ENCODE data around the gene JARID2. TPM values are rescaled to one million over a fixed set of nuclear protein-coding genes. Genes with fewer than 3 reads are reported as not detected.

The JARID2 gene
- total RNA-seq, 1 donor from 2014 or later: 38.9 TPM

- H3K4me1 ChIP-seq: peaks cover 47% of the 10 kb centered on the region
- no peak overlapping the region for H2AFZ ChIP-seq (replicated peaks)
- peak overlapping the region; percentile 53 for H3K4me2 ChIP-seq
- no peak overlapping the region for H3K4me3 ChIP-seq
- no peaks in the 10 kb centered on the region for H3K27me3 ChIP-seq
- H3K27ac ChIP-seq: no peak overlapping the region
- no peaks in the 10 kb centered on the region for H3K9me3 ChIP-seq (ENCODE audit: low read depth)
- Mint-ChIP-seq H3K4me3 (peak overlapping the region; percentile 75), H3K36me3 (peaks cover 14% of the 10 kb centered on the region), H3K27ac (peak overlapping the region; percentile 46), H3K4me1 (peaks cover 41% of the 10 kb centered on the region), H3K27me3 (ENCODE audit: insufficient read depth, low read depth) (peaks cover 2% of the 10 kb centered on the region), H3K9me3 (peaks cover 7% of the 10 kb centered on the region)
- H3K9ac ChIP-seq: no peak overlapping the region
- H3F3A ChIP-seq (ENCODE audit: low read depth): peaks cover 14% of the 10 kb centered on the region
- TF ChIP-seq EZH2 (IDR thresholded peaks at IDR 0.05): no peak
- no peak for TF ChIP-seq CTCF (IDR thresholded peaks at IDR 0.05)
- no peak for TF ChIP-seq EZH2phosphoT487 (IDR thresholded peaks at IDR 0.05)
- DNase-seq (ENCODE audit: low spot score): peak; percentile 65
- peaks cover 88% of the 10 kb centered on the region for H4K20me1 ChIP-seq (ENCODE audit: low read depth)
- peaks cover 100% of the 10 kb centered on the region for H3K79me2 ChIP-seq (ENCODE audit: low read depth)
- H3K36me3 ChIP-seq: no peaks in the 10 kb centered on the region
Measured at GRCh38 chr6:15365273-15365687, 119.4 kb downstream of the JARID2 start.

- Mint-ChIP-seq H3K9me3 (peaks cover 7% of the 10 kb centered on the region), H3K27ac (peak overlapping the region; percentile 85), H3K27me3 (ENCODE audit: insufficient read depth, low read depth) (peaks cover 2% of the 10 kb centered on the region), H3K36me3 (peaks cover 14% of the 10 kb centered on the region), H3K4me1 (peaks cover 48% of the 10 kb centered on the region), H3K4me3 (peak overlapping the region; percentile 75)
- Histone ChIP-seq H3K9ac (no peak overlapping the region), H3K4me3 (no peak overlapping the region), H4K20me1 (ENCODE audit: low read depth) (peaks cover 86% of the 10 kb centered on the region), H2AFZ (replicated peaks) (no peak overlapping the region), H3K4me1 (peaks cover 47% of the 10 kb centered on the region), H3F3A (ENCODE audit: low read depth) (peaks cover 14% of the 10 kb centered on the region), H3K36me3 (no peaks in the 10 kb centered on the region), H3K9me3 (ENCODE audit: low read depth) (no peaks in the 10 kb centered on the region), H3K79me2 (ENCODE audit: low read depth) (peaks cover 100% of the 10 kb centered on the region), H3K4me2 (peak overlapping the region; percentile 53), H3K27me3 (no peaks in the 10 kb centered on the region), H3K27ac (no peak overlapping the region)
- DNase-seq (ENCODE audit: low spot score): no peak
- TF ChIP-seq CTCF (IDR thresholded peaks at IDR 0.05) (no peak), EZH2phosphoT487 (IDR thresholded peaks at IDR 0.05) (no peak), EZH2 (IDR thresholded peaks at IDR 0.05) (no peak)
Measured at GRCh38 chr6:15366003-15366535, 120.2 kb downstream of the JARID2 start.

GRCh38 chr6:15366879-15367278 lies 121.0 kb downstream of the JARID2 start:
- peaks cover 56% of the 10 kb centered on the region for H3K4me1 Mint-ChIP-seq
- H3K27me3 ChIP-seq: no peaks in the 10 kb centered on the region
- no peak overlapping the region for H3K4me2 ChIP-seq
- no peak overlapping the region for H3K27ac ChIP-seq
- peaks cover 50% of the 10 kb centered on the region for H3K4me1 ChIP-seq
- peaks cover 2% of the 10 kb centered on the region for H3K27me3 Mint-ChIP-seq (ENCODE audit: insufficient read depth, low read depth)
- H3K36me3 ChIP-seq: no peaks in the 10 kb centered on the region
- H3K9me3 Mint-ChIP-seq: peaks cover 7% of the 10 kb centered on the region
- peaks cover 14% of the 10 kb centered on the region for H3K36me3 Mint-ChIP-seq
- no peak overlapping the region for H3K9ac ChIP-seq
- no peak overlapping the region for H2AFZ ChIP-seq (replicated peaks)
- peaks cover 14% of the 10 kb centered on the region for H3F3A ChIP-seq (ENCODE audit: low read depth)
- H3K27ac Mint-ChIP-seq: no peak overlapping the region
- TF ChIP-seq CTCF (IDR thresholded peaks at IDR 0.05) (no peak), EZH2 (IDR thresholded peaks at IDR 0.05) (no peak), EZH2phosphoT487 (IDR thresholded peaks at IDR 0.05) (no peak)
- DNase-seq (ENCODE audit: low spot score): no peak
- H3K9me3 ChIP-seq (ENCODE audit: low read depth): no peaks in the 10 kb centered on the region
- H3K4me3 Mint-ChIP-seq: no peak overlapping the region
- H3K4me3 ChIP-seq: no peak overlapping the region
- H4K20me1 ChIP-seq (ENCODE audit: low read depth): peaks cover 86% of the 10 kb centered on the region
- H3K79me2 ChIP-seq (ENCODE audit: low read depth): peaks cover 100% of the 10 kb centered on the region
